A549 (cell line): ENCODE measurements around the gene BAHCC1. TPM values are rescaled to one million over a fixed set of nuclear protein-coding genes. Genes with fewer than 3 reads are reported as not detected.

Experiments used
- ATAC-seq, 2 experiments: fragments of 200-7000 bp in 1 of 2; fragments of >200 bp in 1 of 2; cut with Nextera tagmentation in 1 of 2; cut with Tn5 transposase in 1 of 2; 3 replicates each; pipeline versions ENCODE4 v1.8.0 to v1.9.1; 2018 to 2020; ENCODE audit warnings: mild to moderate bottlenecking in 1 of 2, moderate library complexity in 1 of 2
- CTCF ChIA-PET: fragments of 300-600 bp; sonication (Branson Sonifier 250); formaldehyde crosslinking; extraction: SDS; loops from one replicate; lab custom pipeline; 2021; ENCODE audit warnings: antibody characterized with exemption, inconsistent platforms; lab: Yijun Ruan, JAX
- POLR2A ChIA-PET: fragments of 350-600 bp; formaldehyde crosslinking; extraction: SDS; loops from one replicate; lab custom pipeline; 2021; ENCODE audit warnings: antibody characterized with exemption, inconsistent platforms; lab: Yijun Ruan, JAX
- DNase-seq, 2 experiments: peaks; one replicate each; pipeline versions ENCODE4 v3.0.0 to v3.0.0-alpha.2; 2011 to 2016; ENCODE audit warnings: low read depth in 1 of 2, low spot score in 1 of 2
- FAIRE-seq: peaks from 2 replicates; lab custom pipeline; 2011; peaks lifted over from hg19 to GRCh38; lab: Jason Lieb, UNC
- H3K27ac ChIP-seq, 2 experiments: fragments of >200 bp; sonication (Bioruptor Twin); formaldehyde crosslinking; 3 replicates each; pipeline ENCODE4 v1.5.1; 2016 to 2017
- H3K4me1 ChIP-seq: fragments of >200 bp; sonication (Bioruptor Twin); formaldehyde crosslinking; 3 replicates; pipeline ENCODE4 v1.6.1; 2016
- H3K4me2 ChIP-seq: fragments of >200 bp; sonication (Bioruptor Twin); formaldehyde crosslinking; 3 replicates; pipeline ENCODE4 v1.6.1; 2016
- H3K4me3 ChIP-seq: fragments of >200 bp; sonication (Bioruptor Twin); formaldehyde crosslinking; 3 replicates; pipeline ENCODE4 v1.5.1; 2016
- H3K9me3 ChIP-seq: fragments of >200 bp; sonication (Bioruptor Twin); formaldehyde crosslinking; 3 replicates; pipeline ENCODE4 v1.6.1; 2016
- CBX8 ChIP-seq: fragments of 200-600 bp; sonication (generic); IDR thresholded peaks from 2 replicates; pipeline ENCODE4 v1.6.1; 2016
- CHD2 ChIP-seq: fragments of 150-350 bp; IDR thresholded peaks from 2 replicates; pipeline ENCODE4 v1.6.1; 2014; ENCODE audit warnings: low read length; ENCODE audit not compliant: partially characterized antibody
- HEYL ChIP-seq: fragments of 250-450 bp; sonication (Bioruptor Pico); IDR thresholded peaks from 2 replicates; pipeline ENCODE4 v1.8.0; 2021; ENCODE audit warnings: mild to moderate bottlenecking, moderate library complexity
- HOXB5 ChIP-seq: fragments of 250-450 bp; sonication (Bioruptor Pico); IDR thresholded peaks from 2 replicates; pipeline ENCODE4 v1.5.0; 2020; ENCODE audit warnings: mild to moderate bottlenecking, moderate library complexity
- JUN ChIP-seq, 2 experiments: fragments of >200 bp; sonication (Bioruptor Twin); formaldehyde crosslinking; IDR thresholded peaks; 2 replicates in 1 of 2; 3 replicates in 1 of 2; pipeline ENCODE4 v1.6.1; 2016 to 2017
- KDM1A ChIP-seq: fragments of 200-600 bp; sonication (generic); IDR thresholded peaks from 2 replicates; pipeline ENCODE4 v1.6.1; 2016; ENCODE audit warnings: low read depth, mild to moderate bottlenecking
- MAFK ChIP-seq: fragments of 450-650 bp; IDR thresholded peaks from 2 replicates; pipeline ENCODE4 v1.6.1; 2014; ENCODE audit not compliant: partially characterized antibody
- PHF8 ChIP-seq: fragments of 200-600 bp; sonication (generic); IDR thresholded peaks from 2 replicates; pipeline ENCODE4 v1.6.1; 2016; ENCODE audit warnings: low read depth, mild to moderate bottlenecking, antibody characterized with exemption, moderate library complexity, borderline replicate concordance
- RAD21 ChIP-seq, 2 experiments: fragments of >200 bp in 1 of 2; sonication (Bioruptor Twin) in 1 of 2; formaldehyde crosslinking in 1 of 2; IDR thresholded peaks in 1 of 2; conservative IDR thresholded peaks in 1 of 2; 2 replicates in 1 of 2; 3 replicates in 1 of 2; pipeline ENCODE4 v1.6.1; 2012 to 2018; ENCODE audit warnings: inconsistent platforms in 1 of 2
- RNF2 ChIP-seq: fragments of 200-600 bp; sonication (generic); IDR thresholded peaks from 2 replicates; pipeline ENCODE4 v1.6.1; 2016; ENCODE audit warnings: low read depth, mild to moderate bottlenecking, antibody characterized with exemption, moderate library complexity, borderline replicate concordance
- SMC3 ChIP-seq: fragments of >200 bp; sonication (Bioruptor Twin); formaldehyde crosslinking; IDR thresholded peaks from 3 replicates; pipeline ENCODE4 v1.6.1; 2018; ENCODE audit warnings: inconsistent platforms
- SREBF2 ChIP-seq: fragments of 450-650 bp; IDR thresholded peaks from 2 replicates; pipeline ENCODE4 v1.6.1; 2014; ENCODE audit warnings: mild to moderate bottlenecking, moderate library complexity
- WGBS: methylation state at CpG from one replicate; pipeline ENCODE4 v1.1.6; 2017; ENCODE audit errors: missing lambda C conversion rate; 5-methylcytosine and 5-hydroxymethylcytosine counted together
- polyA plus RNA-seq, 4 experiments: library from polyadenylated mRNA; depleted of rRNA in 3 of 4; stranded (reverse); fragments of >200 nt; fragmentation: RNase III in 1 of 4; extraction: RNeasy Plus Mini Kit Qiagen cat#74134 plus additional on column Dnase treatment in 1 of 4; gene quantifications; 2 replicates in 3 of 4; 3 replicates in 1 of 4; pipeline ENCODE4 v1.2.3, GENCODE V29; 2011 to 2017
- TF ChIP-seq, protein P1 (sequence below): fragments of 150-350 bp; IDR thresholded peaks from 2 replicates; pipeline ENCODE4 v1.6.1; 2014; ENCODE audit warnings: low read depth, mild to moderate bottlenecking, low read length
- TF ChIP-seq, protein P2 (sequence below): fragments of 450-650 bp; IDR thresholded peaks from 2 replicates; pipeline ENCODE4 v1.6.1; 2014; ENCODE audit warnings: antibody characterized with exemption
- TF ChIP-seq, protein P3 (sequence below): IDR thresholded peaks from 2 replicates; pipeline ENCODE4 v1.6.1; 2012; ENCODE audit warnings: low read depth, borderline replicate concordance
- TF ChIP-seq, protein P4 (sequence below): IDR thresholded peaks from 2 replicates; pipeline ENCODE4 v1.6.1; 2012
- TF ChIP-seq, protein P5 (sequence below): fragments of 250-450 bp; sonication (Bioruptor Pico); IDR thresholded peaks from 2 replicates; pipeline ENCODE4 v1.5.0; 2020; ENCODE audit warnings: low read depth, mild to moderate bottlenecking, moderate library complexity

BAHCC1 gene
- polyA plus RNA-seq, 2 of the 4 experiments (the other 2 are of a cell fraction): 2.6 to 5.8 TPM

DNA sequence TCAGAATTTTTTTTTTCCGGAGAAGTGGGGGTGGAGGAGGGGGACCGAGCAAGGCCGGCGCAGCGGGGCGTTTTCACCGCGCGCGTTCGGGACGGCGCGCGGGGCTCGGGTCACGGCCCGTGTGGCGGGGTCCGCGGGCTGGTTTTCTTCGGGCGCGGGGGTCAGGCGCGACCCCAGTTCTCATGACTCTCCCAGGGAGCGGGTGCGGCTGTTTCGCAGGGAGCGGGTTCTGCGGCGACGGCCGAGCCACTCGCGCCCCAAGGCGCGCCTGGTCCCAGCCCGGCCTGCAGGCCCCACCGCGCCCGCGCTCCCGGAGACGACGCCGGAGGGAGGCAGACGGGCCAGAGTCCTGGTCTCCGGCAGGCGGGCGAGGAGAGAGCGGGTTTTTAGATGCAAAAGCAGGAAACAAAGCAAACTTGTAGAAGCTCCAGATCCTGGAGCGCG lies 1.0 kb downstream of the BAHCC1 start:
- Histone ChIP-seq H3K4me3 (peak overlapping the region; percentile 76), H3K4me1 (peaks cover 49% of the 10 kb centered on the region), H3K27ac (peak overlapping the region; percentile 94 to 98), H3K9me3 (no peaks in the 10 kb centered on the region), H3K4me2 (peak overlapping the region; percentile 92)
- ATAC-seq (peak in 1 of 2 experiments; percentile 2; a peak in 3 of 6 replicates), DNase-seq (no peak), FAIRE-seq (no peak)
- WGBS: 1% methylated on average over 29 of the region's 54 CpGs
- TF ChIP-seq HOXB5 (0 out of 2 replicates have a peak, but pooled peaks have one; percentile 44), JUN (IDR thresholded peaks at IDR 0.05) (no peak), SMC3 (0 out of 3 replicates have a peak, but pooled peaks have one; percentile 4), RAD21 (conservative IDR thresholded peaks at IDR 0.05 in 1 of 2, IDR thresholded peaks at IDR 0.05 in 1 of 2) (no peak), RNF2 (peak; percentile 56; the same call in 1 of the 2 replicates)
- TF ChIP-seq, protein P1, sequence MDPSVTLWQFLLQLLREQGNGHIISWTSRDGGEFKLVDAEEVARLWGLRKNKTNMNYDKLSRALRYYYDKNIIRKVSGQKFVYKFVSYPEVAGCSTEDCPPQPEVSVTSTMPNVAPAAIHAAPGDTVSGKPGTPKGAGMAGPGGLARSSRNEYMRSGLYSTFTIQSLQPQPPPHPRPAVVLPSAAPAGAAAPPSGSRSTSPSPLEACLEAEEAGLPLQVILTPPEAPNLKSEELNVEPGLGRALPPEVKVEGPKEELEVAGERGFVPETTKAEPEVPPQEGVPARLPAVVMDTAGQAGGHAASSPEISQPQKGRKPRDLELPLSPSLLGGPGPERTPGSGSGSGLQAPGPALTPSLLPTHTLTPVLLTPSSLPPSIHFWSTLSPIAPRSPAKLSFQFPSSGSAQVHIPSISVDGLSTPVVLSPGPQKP: no peak
- TF ChIP-seq, protein P2, sequence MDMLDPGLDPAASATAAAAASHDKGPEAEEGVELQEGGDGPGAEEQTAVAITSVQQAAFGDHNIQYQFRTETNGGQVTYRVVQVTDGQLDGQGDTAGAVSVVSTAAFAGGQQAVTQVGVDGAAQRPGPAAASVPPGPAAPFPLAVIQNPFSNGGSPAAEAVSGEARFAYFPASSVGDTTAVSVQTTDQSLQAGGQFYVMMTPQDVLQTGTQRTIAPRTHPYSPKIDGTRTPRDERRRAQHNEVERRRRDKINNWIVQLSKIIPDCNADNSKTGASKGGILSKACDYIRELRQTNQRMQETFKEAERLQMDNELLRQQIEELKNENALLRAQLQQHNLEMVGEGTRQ: no peak
- TF ChIP-seq, protein P3, sequence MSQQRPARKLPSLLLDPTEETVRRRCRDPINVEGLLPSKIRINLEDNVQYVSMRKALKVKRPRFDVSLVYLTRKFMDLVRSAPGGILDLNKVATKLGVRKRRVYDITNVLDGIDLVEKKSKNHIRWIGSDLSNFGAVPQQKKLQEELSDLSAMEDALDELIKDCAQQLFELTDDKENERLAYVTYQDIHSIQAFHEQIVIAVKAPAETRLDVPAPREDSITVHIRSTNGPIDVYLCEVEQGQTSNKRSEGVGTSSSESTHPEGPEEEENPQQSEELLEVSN: peak; percentile 53; the same call in 1 of the 2 replicates
- CTCF ChIA-PET: interaction anchor here (0.8 to 8.6 kb wide), 21 partner anchors 10 to 156 kb away, joined by 3 to 121 read pairs (median 5); no protein-coding TSS in a partner anchor
- POLR2A ChIA-PET: interaction anchor here (1.1 to 5.9 kb wide), 3 partner anchors 25 to 113 kb away, joined by 3 to 107 read pairs (median 5); no protein-coding TSS in a partner anchor

DNA sequence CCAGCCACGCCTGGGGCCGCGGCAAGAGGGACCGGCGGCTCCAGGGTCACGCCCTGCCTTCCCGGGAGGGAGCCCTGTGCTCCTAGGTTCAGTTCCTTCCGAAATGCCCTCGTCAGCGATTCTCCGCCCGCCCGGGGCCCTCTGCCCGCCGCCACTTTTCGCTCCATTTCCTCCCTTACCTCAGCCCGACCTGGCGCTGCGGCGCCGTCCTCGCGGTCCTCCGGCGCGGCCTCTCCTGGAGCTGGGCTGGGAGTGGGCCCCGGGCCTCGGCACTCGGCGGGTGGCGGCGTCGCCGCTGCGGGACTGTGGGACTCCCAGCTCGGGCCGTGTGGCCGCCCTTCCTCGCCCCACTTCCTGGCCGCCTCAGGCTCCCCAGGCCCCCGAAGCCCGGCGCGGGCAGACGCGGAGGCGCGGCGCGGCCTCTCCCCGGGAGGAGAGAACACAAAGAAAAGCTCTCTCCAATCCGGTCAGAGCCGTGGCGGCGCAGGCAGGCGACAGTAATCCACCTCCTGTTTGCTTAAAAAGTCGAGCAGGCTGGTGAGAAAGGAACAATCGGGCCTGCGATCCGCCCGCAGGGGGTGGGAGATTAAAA lies 1.6 kb downstream of the BAHCC1 start:
- Histone ChIP-seq H3K27ac (peak overlapping the region; percentile 94 to 98), H3K4me3 (peak overlapping the region; percentile 76), H3K4me2 (peak overlapping the region; percentile 92), H3K9me3 (no peaks in the 10 kb centered on the region), H3K4me1 (peaks cover 54% of the 10 kb centered on the region)
- ATAC-seq (peak; percentile 1 to 8; a peak in 3 of 6 replicates), DNase-seq (peak; percentile 55 to 83), FAIRE-seq (no peak)
- TF ChIP-seq, protein P4, sequence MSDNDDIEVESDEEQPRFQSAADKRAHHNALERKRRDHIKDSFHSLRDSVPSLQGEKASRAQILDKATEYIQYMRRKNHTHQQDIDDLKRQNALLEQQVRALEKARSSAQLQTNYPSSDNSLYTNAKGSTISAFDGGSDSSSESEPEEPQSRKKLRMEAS: peak; percentile 49
- TF ChIP-seq KDM1A (no peak), SMC3 (0 out of 3 replicates have a peak, but pooled peaks have one; percentile 3), MAFK (peak; percentile 99), CHD2 (no peak), SREBF2 (no peak), RNF2 (peak; percentile 24; the same call in 1 of the 2 replicates), PHF8 (0 out of 2 replicates have a peak, but pooled peaks have one; percentile 34), JUN (IDR thresholded peaks at IDR 0.05) (peak in 1 of 2 experiments; percentile 35; a peak in 1 of 5 replicates), CBX8 (no peak), HEYL (CRISPR knock-in tag) (no peak)
- TF ChIP-seq, protein P3: no peak; the same call in 1 of the 2 replicates
- TF ChIP-seq, protein P5, sequence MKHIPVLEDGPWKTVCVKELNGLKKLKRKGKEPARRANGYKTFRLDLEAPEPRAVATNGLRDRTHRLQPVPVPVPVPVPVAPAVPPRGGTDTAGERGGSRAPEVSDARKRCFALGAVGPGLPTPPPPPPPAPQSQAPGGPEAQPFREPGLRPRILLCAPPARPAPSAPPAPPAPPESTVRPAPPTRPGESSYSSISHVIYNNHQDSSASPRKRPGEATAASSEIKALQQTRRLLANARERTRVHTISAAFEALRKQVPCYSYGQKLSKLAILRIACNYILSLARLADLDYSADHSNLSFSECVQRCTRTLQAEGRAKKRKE (CRISPR knock-in tag): no peak
- ChIA-PET CTCF (interaction anchor here (0.8 to 8.6 kb wide), 25 partner anchors 9 to 156 kb away, joined by 3 to 121 read pairs (median 4); no protein-coding TSS in a partner anchor), POLR2A (interaction anchor here (1.1 to 5.9 kb wide), 4 partner anchors 24 to 112 kb away, joined by 3 to 107 read pairs (median 7); no protein-coding TSS in a partner anchor)
- 2% methylated on average over 60 of the region's 61 CpGs for WGBS
